Chondrocyte (in vitro differentiated cells): ENCODE measurements around the gene LCNL1. TPM values are rescaled to one million over a fixed set of nuclear protein-coding genes. Genes with fewer than 3 reads are reported as not detected.

Experiments
- DNase-seq: peaks from one replicate; pipeline ENCODE4 v3.0.0; 2021; ENCODE audit warnings: mixed read lengths, low spot score
- H3K27ac Mint-ChIP-seq: one replicate; pipeline ENCODE4 v1.8.0; 2021; ENCODE audit warnings: mild to moderate bottlenecking, moderate library complexity, mixed read lengths; ENCODE audit not compliant: unreplicated experiment
- H3K27me3 Mint-ChIP-seq: 2 replicates; pipeline ENCODE4 v1.8.0; 2021; ENCODE audit warnings: low read depth, mixed read lengths
- H3K36me3 Mint-ChIP-seq: 2 replicates; pipeline ENCODE4 v1.8.0; 2021; ENCODE audit warnings: low read depth, mixed read lengths
- H3K4me1 Mint-ChIP-seq: 2 replicates; pipeline ENCODE4 v1.8.0; 2021; ENCODE audit warnings: low read depth, mild to moderate bottlenecking, mixed read lengths
- H3K4me3 Mint-ChIP-seq: one replicate; pipeline ENCODE4 v1.8.0; 2021; ENCODE audit warnings: mild to moderate bottlenecking, moderate library complexity, mixed read lengths; ENCODE audit not compliant: unreplicated experiment
- H3K9me3 Mint-ChIP-seq: 2 replicates; pipeline ENCODE4 v1.8.0; 2021; ENCODE audit warnings: low read depth, mixed read lengths
- total RNA-seq: library from RNA; stranded (reverse); gene quantifications from 3 replicates; pipeline ENCODE4 v1.2.1, GENCODE V29; 2021
- TF ChIP-seq, protein P1 (sequence below): fragments of 200-600 bp; sonication (generic); IDR thresholded peaks from 2 replicates; pipeline ENCODE4 v1.5.0; 2021; ENCODE audit warnings: antibody characterized with exemption, mild to moderate bottlenecking, moderate library complexity

Gene LCNL1
- total RNA-seq, 1 donor from 2014 or later, result 5.2 TPM

DNA sequence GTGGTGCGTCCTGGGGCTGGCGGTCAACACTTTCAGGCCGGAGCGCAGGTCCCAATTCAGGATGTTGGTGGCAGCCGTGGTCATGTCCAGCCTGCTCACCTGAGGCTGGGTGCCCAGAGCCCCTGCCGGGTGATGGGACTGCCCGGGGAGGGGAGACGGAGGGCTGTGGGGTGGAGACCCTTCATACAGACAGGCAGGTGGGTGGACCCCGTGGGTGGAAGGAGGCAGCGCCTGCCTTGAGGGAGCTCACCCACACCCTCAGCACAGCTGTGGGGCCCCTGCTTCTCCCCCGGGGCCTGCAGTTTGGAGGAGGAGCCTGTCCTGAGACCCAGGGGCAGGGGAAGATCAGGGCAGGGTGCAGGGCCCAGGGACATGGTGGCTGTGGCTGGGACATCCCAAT lies 12.4 kb upstream of the LCNL1 start:
- no peaks in the 10 kb centered on the region for H3K36me3 Mint-ChIP-seq
- H3K4me1 Mint-ChIP-seq, result peaks cover 6% of the 10 kb centered on the region
- TF ChIP-seq, protein P1, sequence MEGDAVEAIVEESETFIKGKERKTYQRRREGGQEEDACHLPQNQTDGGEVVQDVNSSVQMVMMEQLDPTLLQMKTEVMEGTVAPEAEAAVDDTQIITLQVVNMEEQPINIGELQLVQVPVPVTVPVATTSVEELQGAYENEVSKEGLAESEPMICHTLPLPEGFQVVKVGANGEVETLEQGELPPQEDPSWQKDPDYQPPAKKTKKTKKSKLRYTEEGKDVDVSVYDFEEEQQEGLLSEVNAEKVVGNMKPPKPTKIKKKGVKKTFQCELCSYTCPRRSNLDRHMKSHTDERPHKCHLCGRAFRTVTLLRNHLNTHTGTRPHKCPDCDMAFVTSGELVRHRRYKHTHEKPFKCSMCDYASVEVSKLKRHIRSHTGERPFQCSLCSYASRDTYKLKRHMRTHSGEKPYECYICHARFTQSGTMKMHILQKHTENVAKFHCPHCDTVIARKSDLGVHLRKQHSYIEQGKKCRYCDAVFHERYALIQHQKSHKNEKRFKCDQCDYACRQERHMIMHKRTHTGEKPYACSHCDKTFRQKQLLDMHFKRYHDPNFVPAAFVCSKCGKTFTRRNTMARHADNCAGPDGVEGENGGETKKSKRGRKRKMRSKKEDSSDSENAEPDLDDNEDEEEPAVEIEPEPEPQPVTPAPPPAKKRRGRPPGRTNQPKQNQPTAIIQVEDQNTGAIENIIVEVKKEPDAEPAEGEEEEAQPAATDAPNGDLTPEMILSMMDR, result no peak
- no peaks in the 10 kb centered on the region for H3K9me3 Mint-ChIP-seq
- H3K4me3 Mint-ChIP-seq, result no peak overlapping the region
- no peak for DNase-seq
- H3K27me3 Mint-ChIP-seq, result peaks cover 3% of the 10 kb centered on the region
- H3K27ac Mint-ChIP-seq, result no peak overlapping the region

DNA sequence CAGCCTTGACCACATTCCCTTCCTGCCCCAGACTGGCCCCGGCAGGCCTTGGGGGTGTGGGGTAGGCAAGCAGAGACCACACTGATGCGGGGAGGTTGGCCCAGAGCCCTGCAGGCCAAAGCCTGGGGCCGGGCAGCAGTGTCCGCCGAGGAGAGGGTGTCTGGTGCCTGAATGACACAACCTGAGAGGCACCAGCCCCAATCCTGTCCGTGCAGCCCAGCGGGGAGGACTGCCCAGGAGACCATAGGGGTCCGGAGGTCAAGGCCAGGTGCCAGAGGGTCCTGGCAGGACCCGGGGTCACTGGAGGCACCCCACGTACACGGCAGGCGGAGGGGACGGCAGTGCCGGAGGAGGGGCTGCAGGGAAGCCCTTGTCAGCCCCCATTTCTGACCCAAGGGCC lies 11.0 kb upstream of the LCNL1 start:
- H3K4me3 Mint-ChIP-seq, result no peak overlapping the region
- peaks cover 11% of the 10 kb centered on the region for H3K4me1 Mint-ChIP-seq
- no peaks in the 10 kb centered on the region for H3K27me3 Mint-ChIP-seq
- TF ChIP-seq, protein P1, result no peak
- DNase-seq, result no peak
- no peaks in the 10 kb centered on the region for H3K36me3 Mint-ChIP-seq
- no peak overlapping the region for H3K27ac Mint-ChIP-seq
- no peaks in the 10 kb centered on the region for H3K9me3 Mint-ChIP-seq

DNA sequence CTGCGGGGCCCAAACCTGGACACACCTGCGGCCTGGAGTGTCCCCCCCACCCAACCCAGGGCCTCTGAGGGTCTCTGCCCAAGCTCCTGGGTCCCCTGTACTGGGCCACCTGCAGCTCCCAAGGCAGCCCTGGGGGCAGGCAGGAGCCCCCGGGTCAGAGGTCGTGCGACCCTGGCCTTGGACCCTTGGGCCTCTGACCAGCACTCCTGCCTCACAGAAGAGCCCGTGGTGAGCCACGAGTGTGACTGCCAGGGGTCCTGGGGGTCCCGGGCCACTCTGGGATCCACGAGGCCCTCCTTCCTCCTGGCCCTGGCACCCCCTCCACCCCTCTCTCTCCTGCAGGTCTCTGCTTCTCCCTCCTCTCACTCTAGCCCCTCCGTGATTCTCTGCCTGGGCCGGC lies 10.5 kb upstream of the LCNL1 start:
- no peak for DNase-seq
- TF ChIP-seq, protein P1, result no peak
- Mint-ChIP-seq H3K27me3 (no peaks in the 10 kb centered on the region), H3K4me1 (peaks cover 11% of the 10 kb centered on the region), H3K36me3 (no peaks in the 10 kb centered on the region), H3K4me3 (no peak overlapping the region), H3K27ac (no peak overlapping the region), H3K9me3 (no peaks in the 10 kb centered on the region)

DNA sequence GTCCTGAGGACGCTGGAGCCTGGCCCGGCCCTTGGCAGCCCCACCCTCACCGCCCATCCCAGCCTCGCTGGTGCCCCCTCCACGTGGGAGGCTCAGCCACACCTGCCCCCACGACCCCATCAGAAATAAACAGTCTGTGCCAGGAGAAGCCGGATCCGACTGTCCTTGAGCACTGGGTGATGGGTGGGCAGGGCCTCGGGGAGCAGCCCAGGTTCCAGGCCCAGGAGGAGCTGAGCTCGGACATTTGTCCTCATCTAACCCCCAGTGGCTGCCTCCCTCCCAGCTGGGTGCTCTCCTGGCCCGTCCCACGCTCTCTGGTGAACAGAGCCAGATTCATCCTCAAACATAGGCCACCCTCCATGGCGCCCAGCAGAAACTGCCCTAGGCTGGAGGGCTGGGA lies 10.1 kb upstream of the LCNL1 start:
- TF ChIP-seq, protein P1, result no peak
- Mint-ChIP-seq H3K36me3 (no peaks in the 10 kb centered on the region), H3K4me3 (no peak overlapping the region), H3K4me1 (peaks cover 15% of the 10 kb centered on the region), H3K27ac (no peak overlapping the region), H3K9me3 (no peaks in the 10 kb centered on the region), H3K27me3 (no peaks in the 10 kb centered on the region)
- no peak for DNase-seq

- DNase-seq, result no peak
- peaks cover 15% of the 10 kb centered on the region for H3K4me1 Mint-ChIP-seq
- H3K27me3 Mint-ChIP-seq, result no peaks in the 10 kb centered on the region
- H3K27ac Mint-ChIP-seq, result no peak overlapping the region
- H3K4me3 Mint-ChIP-seq, result no peak overlapping the region
- TF ChIP-seq, protein P1, result no peak
- no peaks in the 10 kb centered on the region for H3K36me3 Mint-ChIP-seq
- H3K9me3 Mint-ChIP-seq, result no peaks in the 10 kb centered on the region
Observed at GRCh38 chr9:136973618-136974617, 8.9 kb upstream of the LCNL1 start.
